Measurements from ENCODE around the gene WBP2NL.
A peak's percentile ranks its signal among the peaks of the same experiment; 100 is the strongest.
"Not testable (repeated sequence)": the region's sequence is repeated elsewhere in the genome, so short reads cannot be mapped to it uniquely, and the experiment has no call there.

Gene WBP2NL

GRCh38 chr22:41998361-41999261, at the start of gene WBP2NL:
WBP2NL (plus strand) TSS chr22:41998788; CDS start chr22:41998819, 31 bp downstream.
- H3K27ac ChIP-seq (ENCODE audit: low read length): no peak within 1 kb of the TSS

GRCh38 chr22:41948928-41949296, 49.7 kb upstream of the WBP2NL start:
- not testable (repeated sequence) for H3K27ac ChIP-seq (ENCODE audit: low read length); H3K4me1 ChIP-seq (ENCODE audit: control insufficient read depth in 1 of 2, insufficient read depth in 2 of 2, low read length in 2 of 2)

More at GRCh38 chr22:41998361-41999261, at the start of gene WBP2NL:
- H3K9me3 ChIP-seq (ENCODE audit: control insufficient read depth in 1 of 2, low read length in 2 of 2): peaks cover 0 to 16% of the 10 kb centered on the region in 2 donors
- peak within 1 kb of the TSS; percentile 63 to 65 for H3K4me3 ChIP-seq (ENCODE audit: low read depth in 1 of 2, low read length in 2 of 2)
- H3K27me3 ChIP-seq (ENCODE audit: low read depth, low read length): no peaks in the 10 kb centered on the region
- H3K4me1 ChIP-seq (ENCODE audit: control insufficient read depth in 1 of 2, insufficient read depth in 2 of 2, low read length in 2 of 2): no peaks in the 10 kb centered on the region
- H3K36me3 ChIP-seq (ENCODE audit: control insufficient read depth in 1 of 2, insufficient read depth in 2 of 2, low read length in 2 of 2): no peaks in the 10 kb centered on the region

GRCh38 chr22:41949297-41949965, 49.2 kb upstream of the WBP2NL start:
- Histone ChIP-seq H3K9me3 (ENCODE audit: control insufficient read depth in 1 of 2, low read length in 2 of 2) (no peaks in the 10 kb centered on the region), H3K36me3 (ENCODE audit: control insufficient read depth in 1 of 2, insufficient read depth in 2 of 2, low read length in 2 of 2) (no peaks in the 10 kb centered on the region), H3K27me3 (ENCODE audit: low read depth, low read length) (no peaks in the 10 kb centered on the region), H3K4me3 (ENCODE audit: low read depth in 1 of 2, low read length in 2 of 2) (no peak overlapping the region), H3K4me1 (ENCODE audit: control insufficient read depth in 1 of 2, insufficient read depth in 2 of 2, low read length in 2 of 2) (peaks cover 4 to 9% of the 10 kb centered on the region in 2 donors), H3K27ac (ENCODE audit: low read length) (no peak overlapping the region)

More at GRCh38 chr22:41948928-41949296, 49.7 kb upstream of the WBP2NL start:
- H3K36me3 ChIP-seq (ENCODE audit: control insufficient read depth in 1 of 2, insufficient read depth in 2 of 2, low read length in 2 of 2); H3K4me3 ChIP-seq (ENCODE audit: low read depth in 1 of 2, low read length in 2 of 2); H3K27me3 ChIP-seq (ENCODE audit: low read depth, low read length); H3K9me3 ChIP-seq (ENCODE audit: control insufficient read depth in 1 of 2, low read length in 2 of 2): not testable (repeated sequence)

- Histone ChIP-seq H3K36me3 (ENCODE audit: control insufficient read depth in 1 of 2, insufficient read depth in 2 of 2, low read length in 2 of 2) (no peaks in the 10 kb centered on the region), H3K9me3 (ENCODE audit: control insufficient read depth in 1 of 2, low read length in 2 of 2) (no peaks in the 10 kb centered on the region), H3K27ac (ENCODE audit: low read length) (no peak within 1 kb of the TSS), H3K27me3 (ENCODE audit: low read depth, low read length) (no peaks in the 10 kb centered on the region), H3K4me1 (ENCODE audit: control insufficient read depth in 1 of 2, insufficient read depth in 2 of 2, low read length in 2 of 2) (no peaks in the 10 kb centered on the region), H3K4me3 (ENCODE audit: low read depth in 1 of 2, low read length in 2 of 2) (no peak within 1 kb of the TSS)
Measured at GRCh38 chr22:41951898-41952474, 46.6 kb upstream of the WBP2NL start, which contains the start of gene SMIM45. SMIM45 (plus strand) TSS chr22:41952150.

GRCh38 chr22:41952713-41953112, 45.9 kb upstream of the WBP2NL start:
- H3K36me3 ChIP-seq (ENCODE audit: control insufficient read depth in 1 of 2, insufficient read depth in 2 of 2, low read length in 2 of 2): no peaks in the 10 kb centered on the region
- no peaks in the 10 kb centered on the region for H3K27me3 ChIP-seq (ENCODE audit: low read depth, low read length)
- no peaks in the 10 kb centered on the region for H3K9me3 ChIP-seq (ENCODE audit: control insufficient read depth in 1 of 2, low read length in 2 of 2)
- no peak overlapping the region for H3K4me3 ChIP-seq (ENCODE audit: low read depth in 1 of 2, low read length in 2 of 2)
- no peak overlapping the region for H3K27ac ChIP-seq (ENCODE audit: low read length)
- peaks cover 0 to 5% of the 10 kb centered on the region in 2 donors for H3K4me1 ChIP-seq (ENCODE audit: control insufficient read depth in 1 of 2, insufficient read depth in 2 of 2, low read length in 2 of 2)

GRCh38 chr22:41957941-41958556, 40.5 kb upstream of the WBP2NL start:
- Histone ChIP-seq H3K36me3 (ENCODE audit: control insufficient read depth in 1 of 2, insufficient read depth in 2 of 2, low read length in 2 of 2) (no peaks in the 10 kb centered on the region), H3K9me3 (ENCODE audit: control insufficient read depth in 1 of 2, low read length in 2 of 2) (no peaks in the 10 kb centered on the region), H3K4me1 (ENCODE audit: control insufficient read depth in 1 of 2, insufficient read depth in 2 of 2, low read length in 2 of 2) (peaks cover 0 to 5% of the 10 kb centered on the region in 2 donors), H3K27me3 (ENCODE audit: low read depth, low read length) (no peaks in the 10 kb centered on the region), H3K27ac (ENCODE audit: low read length) (no peak overlapping the region), H3K4me3 (ENCODE audit: low read depth in 1 of 2, low read length in 2 of 2) (no peak overlapping the region)

- Histone ChIP-seq H3K27ac (ENCODE audit: low read length) (no peak overlapping the region), H3K4me1 (ENCODE audit: control insufficient read depth in 1 of 2, insufficient read depth in 2 of 2, low read length in 2 of 2) (no peaks in the 10 kb centered on the region), H3K9me3 (ENCODE audit: control insufficient read depth in 1 of 2, low read length in 2 of 2) (no peaks in the 10 kb centered on the region), H3K27me3 (ENCODE audit: low read depth, low read length) (no peaks in the 10 kb centered on the region), H3K36me3 (ENCODE audit: control insufficient read depth in 1 of 2, insufficient read depth in 2 of 2, low read length in 2 of 2) (no peaks in the 10 kb centered on the region), H3K4me3 (ENCODE audit: low read depth in 1 of 2, low read length in 2 of 2) (no peak overlapping the region)
Measured at GRCh38 chr22:41963453-41964111, 35.0 kb upstream of the WBP2NL start.

- no peaks in the 10 kb centered on the region for H3K9me3 ChIP-seq (ENCODE audit: control insufficient read depth in 1 of 2, low read length in 2 of 2)
- H3K27me3 ChIP-seq (ENCODE audit: low read depth, low read length): no peaks in the 10 kb centered on the region
- no peaks in the 10 kb centered on the region for H3K4me1 ChIP-seq (ENCODE audit: control insufficient read depth in 1 of 2, insufficient read depth in 2 of 2, low read length in 2 of 2)
- H3K27ac ChIP-seq (ENCODE audit: low read length): no peak overlapping the region
- H3K36me3 ChIP-seq (ENCODE audit: control insufficient read depth in 1 of 2, insufficient read depth in 2 of 2, low read length in 2 of 2): no peaks in the 10 kb centered on the region
- H3K4me3 ChIP-seq (ENCODE audit: low read depth in 1 of 2, low read length in 2 of 2): no peak overlapping the region
Measured at GRCh38 chr22:41964112-41964491, 34.5 kb upstream of the WBP2NL start.

GRCh38 chr22:41966225-41966606, 32.4 kb upstream of the WBP2NL start:
- H3K9me3 ChIP-seq (ENCODE audit: control insufficient read depth in 1 of 2, low read length in 2 of 2): no peaks in the 10 kb centered on the region
- no peak overlapping the region for H3K4me3 ChIP-seq (ENCODE audit: low read depth in 1 of 2, low read length in 2 of 2)
- H3K27ac ChIP-seq (ENCODE audit: low read length): no peak overlapping the region
- H3K4me1 ChIP-seq (ENCODE audit: control insufficient read depth in 1 of 2, insufficient read depth in 2 of 2, low read length in 2 of 2): no peaks in the 10 kb centered on the region
- H3K27me3 ChIP-seq (ENCODE audit: low read depth, low read length): no peaks in the 10 kb centered on the region
- H3K36me3 ChIP-seq (ENCODE audit: control insufficient read depth in 1 of 2, insufficient read depth in 2 of 2, low read length in 2 of 2): no peaks in the 10 kb centered on the region

GRCh38 chr22:41966607-41967240, 31.9 kb upstream of the WBP2NL start:
- Histone ChIP-seq H3K27ac (ENCODE audit: low read length) (no peak overlapping the region), H3K36me3 (ENCODE audit: control insufficient read depth in 1 of 2, insufficient read depth in 2 of 2, low read length in 2 of 2) (no peaks in the 10 kb centered on the region), H3K4me3 (ENCODE audit: low read depth in 1 of 2, low read length in 2 of 2) (no peak overlapping the region), H3K27me3 (ENCODE audit: low read depth, low read length) (no peaks in the 10 kb centered on the region), H3K4me1 (ENCODE audit: control insufficient read depth in 1 of 2, insufficient read depth in 2 of 2, low read length in 2 of 2) (no peaks in the 10 kb centered on the region), H3K9me3 (ENCODE audit: control insufficient read depth in 1 of 2, low read length in 2 of 2) (no peaks in the 10 kb centered on the region)
